ENCODE data around the gene NFE2L1.

DNA sequence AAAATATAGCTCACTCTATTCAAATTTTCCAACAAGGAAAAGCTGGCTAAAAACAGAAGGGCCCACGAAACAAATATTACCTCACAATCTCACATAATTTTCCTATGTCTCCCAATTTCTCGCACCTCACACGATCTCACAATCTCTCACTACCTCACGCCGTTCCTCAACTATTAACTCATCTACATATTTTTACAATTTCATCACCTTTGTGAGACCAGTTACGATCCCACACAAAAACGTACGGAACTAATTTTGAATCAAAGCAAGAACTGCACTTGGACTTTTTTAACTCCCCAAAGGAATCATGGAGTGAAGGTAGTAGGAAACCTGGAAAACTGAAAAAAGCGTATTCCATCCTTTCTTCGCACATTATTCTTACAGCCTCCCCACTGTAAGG is 52.0 kb downstream of the NFE2L1 start:
- TF ChIP-seq, protein P1, sequence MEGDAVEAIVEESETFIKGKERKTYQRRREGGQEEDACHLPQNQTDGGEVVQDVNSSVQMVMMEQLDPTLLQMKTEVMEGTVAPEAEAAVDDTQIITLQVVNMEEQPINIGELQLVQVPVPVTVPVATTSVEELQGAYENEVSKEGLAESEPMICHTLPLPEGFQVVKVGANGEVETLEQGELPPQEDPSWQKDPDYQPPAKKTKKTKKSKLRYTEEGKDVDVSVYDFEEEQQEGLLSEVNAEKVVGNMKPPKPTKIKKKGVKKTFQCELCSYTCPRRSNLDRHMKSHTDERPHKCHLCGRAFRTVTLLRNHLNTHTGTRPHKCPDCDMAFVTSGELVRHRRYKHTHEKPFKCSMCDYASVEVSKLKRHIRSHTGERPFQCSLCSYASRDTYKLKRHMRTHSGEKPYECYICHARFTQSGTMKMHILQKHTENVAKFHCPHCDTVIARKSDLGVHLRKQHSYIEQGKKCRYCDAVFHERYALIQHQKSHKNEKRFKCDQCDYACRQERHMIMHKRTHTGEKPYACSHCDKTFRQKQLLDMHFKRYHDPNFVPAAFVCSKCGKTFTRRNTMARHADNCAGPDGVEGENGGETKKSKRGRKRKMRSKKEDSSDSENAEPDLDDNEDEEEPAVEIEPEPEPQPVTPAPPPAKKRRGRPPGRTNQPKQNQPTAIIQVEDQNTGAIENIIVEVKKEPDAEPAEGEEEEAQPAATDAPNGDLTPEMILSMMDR (IDR thresholded peaks at IDR 0.05; ENCODE audit: poor library complexity): no peak
- TF ChIP-seq EZH2 (IDR thresholded peaks at IDR 0.05; ENCODE audit: borderline replicate concordance): no peak

Data from hepatocyte (in vitro differentiated cells).